VCaP (cell line): ENCODE measurements around the gene OR5B2.
"Not testable (repeated sequence)": the region's sequence is repeated elsewhere in the genome, so short reads cannot be mapped to it uniquely, and the experiment has no call there.

Source experiments
- H3K27ac ChIP-seq: fragments of 450-650 bp; 2 replicates; pipeline ENCODE4 v1.5.1; 2017
- CTCF ChIP-seq: fragments of 450-650 bp; conservative IDR thresholded peaks from 2 replicates; pipeline ENCODE4 v1.5.1; 2017; ENCODE audit warnings: mild to moderate bottlenecking, moderate library complexity

The OR5B2 gene

GRCh38 chr11:58438486-58438885, 10.6 kb upstream of the OR5B2 start:
- no peak for TF ChIP-seq CTCF
- no peak overlapping the region for H3K27ac ChIP-seq

- TF ChIP-seq CTCF: no peak
- no peak overlapping the region for H3K27ac ChIP-seq
Observed at GRCh38 chr11:58434217-58434616, 6.3 kb upstream of the OR5B2 start.

- TF ChIP-seq CTCF: no peak
- no peak overlapping the region for H3K27ac ChIP-seq
Observed at GRCh38 chr11:58433638-58434203, 5.8 kb upstream of the OR5B2 start.

GRCh38 chr11:58429273-58429672, 1.4 kb upstream of the OR5B2 start:
- no peak overlapping the region for H3K27ac ChIP-seq
- no peak for TF ChIP-seq CTCF

- no peak within 1 kb of the TSS for H3K27ac ChIP-seq
- TF ChIP-seq CTCF: no peak
Observed at GRCh38 chr11:58406774-58407173, 21.1 kb downstream of the OR5B2 start, which contains the start of gene OR5B3. Gene OR5B3, minus strand, starts transcription at chr11:58406874. Its CDS starts 3,465 bp downstream, at chr11:58403409.

- H3K27ac ChIP-seq: not testable (repeated sequence)
Observed at GRCh38 chr11:58399622-58400021, 28.3 kb downstream of the OR5B2 start.

- no peak overlapping the region for H3K27ac ChIP-seq
Observed at GRCh38 chr11:58395581-58395980, 32.3 kb downstream of the OR5B2 start.

GRCh38 chr11:58394195-58394594, 33.7 kb downstream of the OR5B2 start:
- no peak for TF ChIP-seq CTCF
- peak overlapping the region; percentile 88 for H3K27ac ChIP-seq

More at GRCh38 chr11:58395581-58395980, 32.3 kb downstream of the OR5B2 start:
- no peak for TF ChIP-seq CTCF
